ENCODE measurements around the gene MST1.

The MST1 gene

GRCh38 chr3:49658711-49659110, 30.6 kb downstream of the MST1 start:
- in situ Hi-C loops (cut with HindIII; ENCODE audit: low sequenced_read_pairs) = no loop called here

- in situ Hi-C loops (cut with HindIII; ENCODE audit: low sequenced_read_pairs) = no loop called here
Observed at GRCh38 chr3:49657208-49657915, 31.9 kb downstream of the MST1 start.

GRCh38 chr3:49656541-49657112, 32.6 kb downstream of the MST1 start:
- in situ Hi-C loops (cut with HindIII; ENCODE audit: low sequenced_read_pairs) = no loop called here

- in situ Hi-C loops (cut with HindIII; ENCODE audit: low sequenced_read_pairs) = no loop called here
Observed at GRCh38 chr3:49655731-49656285, 33.5 kb downstream of the MST1 start.

- in situ Hi-C loops (cut with HindIII; ENCODE audit: low sequenced_read_pairs) = no loop called here
Observed at GRCh38 chr3:49654955-49655556, 34.2 kb downstream of the MST1 start.

GRCh38 chr3:49654176-49654825, 35.0 kb downstream of the MST1 start:
- in situ Hi-C loops (cut with HindIII; ENCODE audit: low sequenced_read_pairs) = no loop called here

GRCh38 chr3:49653621-49654020, 35.7 kb downstream of the MST1 start:
- in situ Hi-C loops (cut with HindIII; ENCODE audit: low sequenced_read_pairs) = no loop called here

GRCh38 chr3:49652903-49653415, 36.3 kb downstream of the MST1 start:
- in situ Hi-C loops (cut with HindIII; ENCODE audit: low sequenced_read_pairs) = no loop called here

- in situ Hi-C loops (cut with HindIII; ENCODE audit: low sequenced_read_pairs) = no loop called here
Observed at GRCh38 chr3:49652218-49652902, 36.9 kb downstream of the MST1 start.

GRCh38 chr3:49650637-49651036, 38.6 kb downstream of the MST1 start:
- in situ Hi-C loops (cut with HindIII; ENCODE audit: low sequenced_read_pairs) = no loop called here

GRCh38 chr3:49650177-49650576, 39.1 kb downstream of the MST1 start:
- in situ Hi-C loops (cut with HindIII; ENCODE audit: low sequenced_read_pairs) = no loop called here

GRCh38 chr3:49649576-49649975, 39.7 kb downstream of the MST1 start:
- in situ Hi-C loops (cut with HindIII; ENCODE audit: low sequenced_read_pairs) = no loop called here

GRCh38 chr3:49648354-49649019, 40.8 kb downstream of the MST1 start:
- in situ Hi-C loops (cut with HindIII; ENCODE audit: low sequenced_read_pairs) = no loop called here

- in situ Hi-C loops (cut with HindIII; ENCODE audit: low sequenced_read_pairs) = no loop called here
Observed at GRCh38 chr3:49647741-49648140, 41.5 kb downstream of the MST1 start.

- in situ Hi-C loops (cut with HindIII; ENCODE audit: low sequenced_read_pairs) = no loop called here
Observed at GRCh38 chr3:49646236-49646635, 43.0 kb downstream of the MST1 start.

GRCh38 chr3:49644684-49645083, 44.6 kb downstream of the MST1 start:
- in situ Hi-C loops (cut with HindIII; ENCODE audit: low sequenced_read_pairs) = no loop called here

- in situ Hi-C loops (cut with HindIII; ENCODE audit: low sequenced_read_pairs) = no loop called here
Observed at GRCh38 chr3:49642708-49643145, 46.5 kb downstream of the MST1 start.

GRCh38 chr3:49641921-49642707, 47.2 kb downstream of the MST1 start:
- in situ Hi-C loops (cut with HindIII; ENCODE audit: low sequenced_read_pairs) = no loop called here

GRCh38 chr3:49641292-49641691, 48.0 kb downstream of the MST1 start:
- in situ Hi-C loops (cut with HindIII; ENCODE audit: low sequenced_read_pairs) = no loop called here

All from DLD1 (cell line).